ENCODE measurements around the gene NETO2. TPM values are rescaled to one million over a fixed set of nuclear protein-coding genes. Genes with fewer than 3 reads are reported as not detected.

NETO2 gene
- total and polyA plus RNA-seq, 2 of the 13 experiments (the other 11 are each of a cell fraction or from before 2014, with no cell fraction given), result 8.2 to 13.5 TPM

DNA sequence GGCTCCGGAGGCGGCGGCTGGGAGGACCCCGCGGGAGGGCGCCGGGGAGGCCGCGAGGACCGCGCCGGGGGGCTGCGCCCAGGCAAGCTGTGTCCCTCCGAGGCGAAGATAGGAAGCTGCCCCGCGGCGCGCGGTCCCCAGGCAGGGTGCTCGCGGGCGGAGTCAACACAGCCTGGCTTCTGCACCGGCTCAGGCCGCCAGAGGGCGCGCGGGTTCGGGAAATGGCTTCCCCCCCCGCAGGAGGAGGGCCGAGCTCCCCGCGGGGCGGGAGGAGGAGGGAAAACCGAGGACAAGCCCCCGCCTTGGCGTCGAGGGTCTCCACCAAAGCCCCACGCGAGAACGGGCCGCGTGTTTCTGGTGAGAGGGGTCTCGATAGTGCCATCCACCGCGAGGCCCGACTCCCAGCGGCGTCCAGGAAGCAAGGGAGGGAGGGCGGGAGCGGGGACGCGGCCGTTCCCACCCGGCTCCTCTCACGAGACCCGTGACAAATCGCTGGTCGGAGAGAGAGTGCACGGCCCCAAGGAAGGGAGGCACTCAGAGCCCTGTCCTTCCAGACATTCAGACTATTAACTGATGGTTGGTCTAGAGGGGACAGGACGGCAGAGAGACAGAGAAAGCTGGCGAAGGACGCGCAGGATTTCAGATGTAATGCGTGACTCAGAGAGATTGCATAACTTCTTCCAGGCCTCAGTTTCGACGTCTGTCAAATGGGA, 105.8 kb downstream of the NETO2 start (continued):
- TF ChIP-seq DPF2 (CRISPR knock-in tag; IDR thresholded peaks at IDR 0.05; ENCODE audit: borderline replicate concordance, low read depth) (peak; percentile 56; the same call in 1 of the 2 replicates), ZNF512 (CRISPR knock-in tag; IDR thresholded peaks at IDR 0.05) (peak; percentile 19; the same call in 1 of the 2 replicates), ZEB1 (IDR thresholded peaks at IDR 0.05; ENCODE audit: insufficient replicate concordance, low read depth) (no peak), SIN3B (IDR thresholded peaks at IDR 0.05; ENCODE audit: low read length) (no peak), REXO4 (CRISPR knock-in tag; IDR thresholded peaks at IDR 0.05; ENCODE audit: borderline replicate concordance) (no peak), ZNF101 (CRISPR knock-in tag; IDR thresholded peaks at IDR 0.05; ENCODE audit: borderline replicate concordance, low read depth) (no peak), TIGD3 (CRISPR knock-in tag; IDR thresholded peaks at IDR 0.05; ENCODE audit: borderline replicate concordance) (no peak), ZNF317 (CRISPR knock-in tag; IDR thresholded peaks at IDR 0.05) (0 out of 2 replicates have a peak, but pooled peaks have one; percentile 40), HMG20A (CRISPR knock-in tag; IDR thresholded peaks at IDR 0.05; ENCODE audit: borderline replicate concordance) (no peak), MTA1 (CRISPR knock-in tag; IDR thresholded peaks at IDR 0.05; ENCODE audit: borderline replicate concordance) (peak; percentile 85), AGO1 (IDR thresholded peaks at IDR 0.05; ENCODE audit: low read depth, low read length, poor library complexity, severe bottlenecking) (peak; percentile 28), SALL1 (CRISPR knock-in tag; IDR thresholded peaks at IDR 0.05) (peak; percentile 72; the same call in 1 of the 2 replicates), BRCA1 (CRISPR knock-in tag; IDR thresholded peaks at IDR 0.05) (no peak), SMC3 (IDR thresholded peaks at IDR 0.05; ENCODE audit: low read length) (peak; percentile 63; the same call in 1 of the 2 replicates), DMAP1 (CRISPR knock-in tag; IDR thresholded peaks at IDR 0.05) (no peak)
- TF ChIP-seq, protein P1, sequence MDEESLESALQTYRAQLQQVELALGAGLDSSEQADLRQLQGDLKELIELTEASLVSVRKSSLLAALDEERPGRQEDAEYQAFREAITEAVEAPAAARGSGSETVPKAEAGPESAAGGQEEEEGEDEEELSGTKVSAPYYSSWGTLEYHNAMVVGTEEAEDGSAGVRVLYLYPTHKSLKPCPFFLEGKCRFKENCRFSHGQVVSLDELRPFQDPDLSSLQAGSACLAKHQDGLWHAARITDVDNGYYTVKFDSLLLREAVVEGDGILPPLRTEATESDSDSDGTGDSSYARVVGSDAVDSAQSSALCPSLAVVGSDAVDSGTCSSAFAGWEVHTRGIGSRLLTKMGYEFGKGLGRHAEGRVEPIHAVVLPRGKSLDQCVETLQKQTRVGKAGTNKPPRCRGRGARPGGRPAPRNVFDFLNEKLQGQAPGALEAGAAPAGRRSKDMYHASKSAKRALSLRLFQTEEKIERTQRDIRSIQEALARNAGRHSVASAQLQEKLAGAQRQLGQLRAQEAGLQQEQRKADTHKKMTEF (CRISPR knock-in tag; IDR thresholded peaks at IDR 0.05), result peak; percentile 78; the same call in 1 of the 2 replicates
- TF ChIP-seq, protein P2, sequence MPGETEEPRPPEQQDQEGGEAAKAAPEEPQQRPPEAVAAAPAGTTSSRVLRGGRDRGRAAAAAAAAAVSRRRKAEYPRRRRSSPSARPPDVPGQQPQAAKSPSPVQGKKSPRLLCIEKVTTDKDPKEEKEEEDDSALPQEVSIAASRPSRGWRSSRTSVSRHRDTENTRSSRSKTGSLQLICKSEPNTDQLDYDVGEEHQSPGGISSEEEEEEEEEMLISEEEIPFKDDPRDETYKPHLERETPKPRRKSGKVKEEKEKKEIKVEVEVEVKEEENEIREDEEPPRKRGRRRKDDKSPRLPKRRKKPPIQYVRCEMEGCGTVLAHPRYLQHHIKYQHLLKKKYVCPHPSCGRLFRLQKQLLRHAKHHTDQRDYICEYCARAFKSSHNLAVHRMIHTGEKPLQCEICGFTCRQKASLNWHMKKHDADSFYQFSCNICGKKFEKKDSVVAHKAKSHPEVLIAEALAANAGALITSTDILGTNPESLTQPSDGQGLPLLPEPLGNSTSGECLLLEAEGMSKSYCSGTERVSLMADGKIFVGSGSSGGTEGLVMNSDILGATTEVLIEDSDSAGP (CRISPR knock-in tag; IDR thresholded peaks at IDR 0.05; ENCODE audit: borderline replicate concordance), result peak; percentile 89
- TF ChIP-seq, protein P3, sequence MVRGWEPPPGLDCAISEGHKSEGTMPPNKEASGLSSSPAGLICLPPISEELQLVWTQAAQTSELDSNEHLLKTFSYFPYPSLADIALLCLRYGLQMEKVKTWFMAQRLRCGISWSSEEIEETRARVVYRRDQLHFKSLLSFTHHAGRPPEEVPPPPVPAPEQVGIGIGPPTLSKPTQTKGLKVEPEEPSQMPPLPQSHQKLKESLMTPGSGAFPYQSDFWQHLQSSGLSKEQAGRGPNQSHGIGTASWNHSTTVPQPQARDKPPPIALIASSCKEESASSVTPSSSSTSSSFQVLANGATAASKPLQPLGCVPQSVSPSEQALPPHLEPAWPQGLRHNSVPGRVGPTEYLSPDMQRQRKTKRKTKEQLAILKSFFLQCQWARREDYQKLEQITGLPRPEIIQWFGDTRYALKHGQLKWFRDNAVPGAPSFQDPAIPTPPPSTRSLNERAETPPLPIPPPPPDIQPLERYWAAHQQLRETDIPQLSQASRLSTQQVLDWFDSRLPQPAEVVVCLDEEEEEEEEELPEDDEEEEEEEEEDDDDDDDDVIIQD (CRISPR knock-in tag; IDR thresholded peaks at IDR 0.05; ENCODE audit: low read depth), result no peak; the same call in 1 of the 2 replicates
- TF ChIP-seq, protein P4, sequence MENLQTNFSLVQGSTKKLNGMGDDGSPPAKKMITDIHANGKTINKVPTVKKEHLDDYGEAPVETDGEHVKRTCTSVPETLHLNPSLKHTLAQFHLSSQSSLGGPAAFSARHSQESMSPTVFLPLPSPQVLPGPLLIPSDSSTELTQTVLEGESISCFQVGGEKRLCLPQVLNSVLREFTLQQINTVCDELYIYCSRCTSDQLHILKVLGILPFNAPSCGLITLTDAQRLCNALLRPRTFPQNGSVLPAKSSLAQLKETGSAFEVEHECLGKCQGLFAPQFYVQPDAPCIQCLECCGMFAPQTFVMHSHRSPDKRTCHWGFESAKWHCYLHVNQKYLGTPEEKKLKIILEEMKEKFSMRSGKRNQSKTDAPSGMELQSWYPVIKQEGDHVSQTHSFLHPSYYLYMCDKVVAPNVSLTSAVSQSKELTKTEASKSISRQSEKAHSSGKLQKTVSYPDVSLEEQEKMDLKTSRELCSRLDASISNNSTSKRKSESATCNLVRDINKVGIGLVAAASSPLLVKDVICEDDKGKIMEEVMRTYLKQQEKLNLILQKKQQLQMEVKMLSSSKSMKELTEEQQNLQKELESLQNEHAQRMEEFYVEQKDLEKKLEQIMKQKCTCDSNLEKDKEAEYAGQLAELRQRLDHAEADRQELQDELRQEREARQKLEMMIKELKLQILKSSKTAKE (CRISPR knock-in tag; IDR thresholded peaks at IDR 0.05; ENCODE audit: borderline replicate concordance), result no peak

Data from HepG2 (cell line).